Raji (cell line): ENCODE data around the gene ABCF2.

Experiments used
- POLR2A ChIP-seq: IDR thresholded peaks from 2 replicates; pipeline ENCODE4 v1.6.1; 2011; ENCODE audit warnings: low read depth, low read length, control low read depth; ENCODE audit not compliant: insufficient read depth

The ABCF2 gene

GRCh38 chr7:151202836-151203235, 24.2 kb downstream of the ABCF2 start:
- no peak for TF ChIP-seq POLR2A

- TF ChIP-seq POLR2A, result no peak
These were observed 25.3 kb downstream of the ABCF2 start for GRCh38 chr7:151201751-151202150.

GRCh38 chr7:151201344-151201743, 25.7 kb downstream of the ABCF2 start:
- no peak for TF ChIP-seq POLR2A

GRCh38 chr7:151198945-151199848, 27.8 kb downstream of the ABCF2 start:
- TF ChIP-seq POLR2A, result no peak

- TF ChIP-seq POLR2A, result no peak
These were observed 29.1 kb downstream of the ABCF2 start for GRCh38 chr7:151197932-151198331.

- no peak for TF ChIP-seq POLR2A
These were observed 31.2 kb downstream of the ABCF2 start for GRCh38 chr7:151195616-151196450.

GRCh38 chr7:151194188-151194587, 32.8 kb downstream of the ABCF2 start:
- no peak for TF ChIP-seq POLR2A

- no peak for TF ChIP-seq POLR2A
These were observed 33.6 kb downstream of the ABCF2 start for GRCh38 chr7:151193203-151193978.

- TF ChIP-seq POLR2A, result no peak
These were observed 34.9 kb downstream of the ABCF2 start for GRCh38 chr7:151192002-151192539.

- TF ChIP-seq POLR2A, result no peak
These were observed 35.5 kb downstream of the ABCF2 start for GRCh38 chr7:151191544-151191943.

- no peak for TF ChIP-seq POLR2A
These were observed 38.0 kb downstream of the ABCF2 start for GRCh38 chr7:151189038-151189437.

GRCh38 chr7:151188252-151188542, 38.8 kb downstream of the ABCF2 start:
- TF ChIP-seq POLR2A, result no peak

- no peak for TF ChIP-seq POLR2A
These were observed 39.4 kb downstream of the ABCF2 start for GRCh38 chr7:151187409-151188251.

- no peak for TF ChIP-seq POLR2A
These were observed 40.2 kb downstream of the ABCF2 start, which contains the start of gene ASB10 for GRCh38 chr7:151186640-151187408. ASB10 (minus strand) TSS chr7:151187250; CDS start chr7:151187130, 120 bp downstream.
